Panc1 (cell line): ENCODE results near the gene DSCAM.

Experiments used
- TCF7L2 ChIP-seq: IDR thresholded peaks from 2 replicates; pipeline ENCODE4 v1.6.1; 2011; ENCODE audit warnings: mild to moderate bottlenecking, low read depth, low read length, inconsistent platforms
- TF ChIP-seq, protein P1 (sequence below): fragments of 450-650 bp; IDR thresholded peaks from 2 replicates; pipeline ENCODE4 v1.5.1; 2017; ENCODE audit warnings: mild to moderate bottlenecking

DNA sequence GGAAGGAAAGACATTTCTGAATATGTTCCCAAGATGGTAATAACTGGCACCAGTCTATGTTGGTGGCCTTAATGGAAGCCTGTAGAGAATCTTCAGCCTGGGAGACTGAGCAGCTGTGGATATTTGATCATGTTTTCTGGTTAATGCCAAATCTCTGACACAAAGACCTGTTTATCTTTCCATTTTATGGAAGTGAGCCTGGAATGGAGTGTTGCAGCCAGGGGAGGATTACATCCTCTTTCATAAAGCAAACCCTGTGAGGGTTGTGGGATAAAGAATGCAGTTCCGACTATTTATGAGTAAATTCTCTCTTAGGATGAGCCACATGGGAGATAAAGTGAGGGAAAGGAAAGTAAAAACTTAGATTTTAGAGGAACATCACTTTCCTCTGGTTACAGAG, 835.6 kb downstream of the DSCAM start:
- TF ChIP-seq, protein P1, sequence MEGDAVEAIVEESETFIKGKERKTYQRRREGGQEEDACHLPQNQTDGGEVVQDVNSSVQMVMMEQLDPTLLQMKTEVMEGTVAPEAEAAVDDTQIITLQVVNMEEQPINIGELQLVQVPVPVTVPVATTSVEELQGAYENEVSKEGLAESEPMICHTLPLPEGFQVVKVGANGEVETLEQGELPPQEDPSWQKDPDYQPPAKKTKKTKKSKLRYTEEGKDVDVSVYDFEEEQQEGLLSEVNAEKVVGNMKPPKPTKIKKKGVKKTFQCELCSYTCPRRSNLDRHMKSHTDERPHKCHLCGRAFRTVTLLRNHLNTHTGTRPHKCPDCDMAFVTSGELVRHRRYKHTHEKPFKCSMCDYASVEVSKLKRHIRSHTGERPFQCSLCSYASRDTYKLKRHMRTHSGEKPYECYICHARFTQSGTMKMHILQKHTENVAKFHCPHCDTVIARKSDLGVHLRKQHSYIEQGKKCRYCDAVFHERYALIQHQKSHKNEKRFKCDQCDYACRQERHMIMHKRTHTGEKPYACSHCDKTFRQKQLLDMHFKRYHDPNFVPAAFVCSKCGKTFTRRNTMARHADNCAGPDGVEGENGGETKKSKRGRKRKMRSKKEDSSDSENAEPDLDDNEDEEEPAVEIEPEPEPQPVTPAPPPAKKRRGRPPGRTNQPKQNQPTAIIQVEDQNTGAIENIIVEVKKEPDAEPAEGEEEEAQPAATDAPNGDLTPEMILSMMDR: no peak
- no peak for TF ChIP-seq TCF7L2
